Glomerular visceral epithelial cell (primary cell): Measurements from ENCODE around the gene ATP5F1D.
A peak's percentile ranks its signal among the peaks of the same experiment; 100 is the strongest.

Source experiments
- DNase-seq: peaks from one replicate; pipeline ENCODE4 v3.0.0-alpha.2; 2016; ENCODE audit errors: extremely low spot score

The ATP5F1D gene

GRCh38 chr19:1220976-1221903 lies 20.3 kb upstream of the ATP5F1D start:
- DNase-seq, result peak; percentile 43

GRCh38 chr19:1221904-1222255 lies 19.7 kb upstream of the ATP5F1D start:
- no peak for DNase-seq

GRCh38 chr19:1222394-1222793 lies 19.2 kb upstream of the ATP5F1D start:
- DNase-seq, result no peak

DNA sequence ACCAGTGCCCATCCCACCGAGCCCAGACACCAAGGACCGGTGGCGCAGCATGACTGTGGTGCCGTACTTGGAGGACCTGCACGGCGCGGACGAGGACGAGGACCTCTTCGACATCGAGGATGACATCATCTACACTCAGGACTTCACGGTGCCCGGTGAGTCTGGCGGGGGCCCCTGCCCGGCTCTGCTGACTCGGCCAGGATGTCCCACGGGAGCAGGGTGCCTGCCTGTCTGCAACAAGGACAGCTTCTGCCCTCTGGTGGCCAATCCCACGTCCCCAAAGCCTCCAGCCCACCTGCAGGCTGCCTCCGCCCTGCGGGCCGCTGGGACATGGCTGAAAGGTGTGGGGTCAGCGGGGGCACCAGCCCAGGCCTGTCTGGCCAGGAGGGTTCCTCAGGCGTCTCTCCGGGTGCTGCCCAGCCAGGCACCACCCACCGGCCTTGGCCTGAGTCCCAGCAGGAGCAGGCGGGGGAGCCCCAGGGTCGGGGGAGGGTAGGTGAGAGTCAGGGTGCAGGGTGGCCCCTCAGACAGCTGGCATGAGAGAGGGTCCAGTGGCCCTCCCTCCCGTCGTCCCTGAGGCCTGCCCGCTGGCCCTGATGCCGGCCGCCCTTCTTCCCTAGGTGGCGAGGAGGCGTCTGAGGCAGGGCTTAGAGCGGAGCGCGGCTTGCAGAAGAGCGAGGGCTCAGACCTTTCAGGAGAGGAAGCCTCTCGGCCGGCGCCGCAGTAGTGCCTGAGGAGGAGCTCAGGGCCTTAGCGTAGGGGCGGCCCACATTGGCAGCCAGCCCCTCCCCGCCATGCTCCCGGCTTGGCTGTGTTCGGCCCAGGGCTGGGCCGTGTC lies 18.3 kb upstream of the ATP5F1D start:
- DNase-seq, result peak; percentile 57

GRCh38 chr19:1224047-1224825 lies 17.3 kb upstream of the ATP5F1D start:
- DNase-seq, result no peak

DNA sequence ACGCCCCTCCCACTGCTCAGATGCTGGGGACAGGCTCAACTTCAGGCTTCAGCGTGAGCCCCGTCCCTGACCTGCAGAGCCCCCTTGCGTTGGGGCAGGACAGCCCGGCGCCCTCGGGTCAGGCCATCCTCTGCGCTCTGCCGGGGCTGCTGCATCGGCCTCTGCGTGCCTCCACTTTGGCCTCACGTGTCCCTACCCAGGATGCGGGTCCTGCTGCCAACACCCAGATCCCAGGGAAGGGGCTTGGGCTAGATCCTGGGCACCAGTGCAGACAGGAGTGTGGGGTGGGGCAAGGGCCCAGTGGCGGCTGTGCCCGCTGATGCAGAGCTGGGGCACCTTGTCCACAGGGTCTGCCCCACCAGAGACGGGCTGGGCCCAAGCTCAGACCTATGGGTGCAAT lies 16.7 kb upstream of the ATP5F1D start:
- no peak for DNase-seq

DNA sequence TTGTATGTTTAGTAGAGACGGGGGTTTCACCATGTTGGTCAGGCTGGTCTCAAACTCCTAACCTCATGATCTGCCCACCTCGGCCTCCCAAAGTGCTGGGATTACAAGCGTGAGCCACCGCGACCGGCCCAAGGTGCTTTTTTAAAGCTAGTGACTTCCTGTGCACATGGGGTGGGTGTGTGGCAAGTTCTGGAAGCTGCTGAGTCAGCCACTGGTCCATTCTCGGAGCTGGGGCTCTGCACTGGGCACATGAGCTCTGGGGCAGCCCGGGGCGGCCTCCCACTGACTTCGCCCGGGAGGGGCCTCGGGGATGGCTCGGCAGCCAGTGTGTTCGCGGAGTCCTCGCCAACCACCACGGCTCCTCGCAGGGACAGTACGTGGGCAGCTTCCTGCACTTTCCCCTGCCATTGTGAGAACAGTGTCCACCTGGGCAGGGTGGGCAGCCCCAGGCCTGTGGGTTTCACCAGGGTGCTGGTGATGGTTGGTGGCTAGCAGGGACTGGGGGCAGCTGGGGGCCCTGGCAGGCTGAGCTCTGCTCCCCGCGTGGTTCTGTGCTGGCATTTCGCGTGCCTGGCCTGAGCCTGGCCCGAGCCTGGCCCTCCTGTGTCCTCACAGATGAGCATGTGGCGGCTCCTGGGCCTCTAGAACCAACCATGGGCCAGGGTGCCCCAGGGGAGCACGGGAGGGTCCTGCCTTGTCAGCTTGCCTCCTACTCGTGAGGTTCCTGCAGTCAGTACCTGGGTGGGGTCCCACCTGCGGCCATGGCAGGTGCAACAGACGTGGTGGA lies 15.9 kb upstream of the ATP5F1D start:
- no peak for DNase-seq

- no peak for DNase-seq
Observed at GRCh38 chr19:1226227-1226518, 15.4 kb upstream of the ATP5F1D start.

DNA sequence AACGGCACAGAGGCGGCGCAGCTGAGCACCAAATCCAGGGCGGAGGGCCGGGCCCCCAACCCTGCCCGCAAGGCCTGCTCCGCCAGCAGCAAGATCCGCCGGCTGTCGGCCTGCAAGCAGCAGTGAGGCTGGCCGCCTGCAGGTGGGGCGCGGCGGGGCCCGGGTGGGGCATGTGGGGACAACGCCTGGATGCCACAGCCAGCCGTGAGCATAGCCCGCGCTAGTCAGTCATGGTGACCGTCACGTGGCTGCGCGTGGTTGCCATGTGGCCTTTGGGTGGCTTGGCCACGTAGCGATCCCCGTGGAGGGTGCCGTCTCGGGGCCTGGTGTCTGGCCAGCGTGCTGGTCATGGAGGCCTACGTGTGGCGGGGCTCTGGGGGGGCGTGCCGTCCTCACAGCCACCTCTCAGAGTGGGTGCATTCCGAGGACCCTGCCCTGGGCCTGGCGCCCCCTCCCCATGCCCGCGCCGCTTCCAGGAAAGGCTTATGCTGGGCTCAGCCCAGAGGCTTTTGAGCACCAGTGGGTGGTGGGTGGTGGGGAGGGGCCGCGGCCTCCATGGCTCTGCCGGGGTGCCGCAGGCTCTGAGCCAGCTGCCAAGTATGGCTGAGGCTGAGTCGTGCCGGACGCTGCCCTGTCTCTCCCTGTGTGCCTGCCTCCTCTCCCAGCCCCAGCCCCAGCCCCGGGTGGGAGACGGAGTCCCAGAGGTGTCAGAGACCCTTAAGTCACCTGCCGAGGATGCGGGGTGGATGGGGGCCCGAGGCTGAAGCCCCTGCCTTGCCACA lies 14.8 kb upstream of the ATP5F1D start:
- DNase-seq, result no peak

DNA sequence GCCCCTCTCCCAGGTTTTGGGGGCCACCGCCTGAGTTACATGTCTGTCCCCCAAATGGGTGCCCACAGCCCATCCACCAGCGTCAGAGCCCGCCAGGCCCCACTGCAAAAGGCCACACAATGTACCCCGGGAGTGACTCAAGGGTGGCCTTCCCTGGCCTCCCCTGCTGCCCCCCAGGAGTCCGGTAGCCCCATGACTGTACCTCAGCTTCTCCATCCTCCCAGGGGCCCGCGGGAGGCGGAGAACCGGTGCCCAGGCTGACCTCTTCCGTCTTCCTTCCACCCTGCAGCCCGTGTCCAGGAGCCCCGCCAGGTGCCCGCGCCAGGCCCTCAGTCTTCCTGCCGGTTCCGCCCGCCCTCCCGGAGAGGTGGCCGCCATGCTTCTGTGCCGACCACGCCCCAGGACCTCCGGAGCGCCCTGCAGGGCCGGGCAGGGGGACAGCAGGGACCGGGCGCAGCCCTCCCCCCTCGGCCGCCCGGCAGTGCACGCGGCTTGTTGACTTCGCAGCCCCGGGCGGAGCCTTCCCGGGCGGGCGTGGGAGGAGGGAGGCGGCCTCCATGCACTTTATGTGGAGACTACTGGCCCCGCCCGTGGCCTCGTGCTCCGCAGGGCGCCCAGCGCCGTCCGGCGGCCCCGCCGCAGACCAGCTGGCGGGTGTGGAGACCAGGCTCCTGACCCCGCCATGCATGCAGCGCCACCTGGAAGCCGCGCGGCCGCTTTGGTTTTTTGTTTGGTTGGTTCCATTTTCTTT lies 14.1 kb upstream of the ATP5F1D start:
- DNase-seq, result no peak

- no peak for DNase-seq
Observed at GRCh38 chr19:1228161-1228957, 13.2 kb upstream of the ATP5F1D start.

DNA sequence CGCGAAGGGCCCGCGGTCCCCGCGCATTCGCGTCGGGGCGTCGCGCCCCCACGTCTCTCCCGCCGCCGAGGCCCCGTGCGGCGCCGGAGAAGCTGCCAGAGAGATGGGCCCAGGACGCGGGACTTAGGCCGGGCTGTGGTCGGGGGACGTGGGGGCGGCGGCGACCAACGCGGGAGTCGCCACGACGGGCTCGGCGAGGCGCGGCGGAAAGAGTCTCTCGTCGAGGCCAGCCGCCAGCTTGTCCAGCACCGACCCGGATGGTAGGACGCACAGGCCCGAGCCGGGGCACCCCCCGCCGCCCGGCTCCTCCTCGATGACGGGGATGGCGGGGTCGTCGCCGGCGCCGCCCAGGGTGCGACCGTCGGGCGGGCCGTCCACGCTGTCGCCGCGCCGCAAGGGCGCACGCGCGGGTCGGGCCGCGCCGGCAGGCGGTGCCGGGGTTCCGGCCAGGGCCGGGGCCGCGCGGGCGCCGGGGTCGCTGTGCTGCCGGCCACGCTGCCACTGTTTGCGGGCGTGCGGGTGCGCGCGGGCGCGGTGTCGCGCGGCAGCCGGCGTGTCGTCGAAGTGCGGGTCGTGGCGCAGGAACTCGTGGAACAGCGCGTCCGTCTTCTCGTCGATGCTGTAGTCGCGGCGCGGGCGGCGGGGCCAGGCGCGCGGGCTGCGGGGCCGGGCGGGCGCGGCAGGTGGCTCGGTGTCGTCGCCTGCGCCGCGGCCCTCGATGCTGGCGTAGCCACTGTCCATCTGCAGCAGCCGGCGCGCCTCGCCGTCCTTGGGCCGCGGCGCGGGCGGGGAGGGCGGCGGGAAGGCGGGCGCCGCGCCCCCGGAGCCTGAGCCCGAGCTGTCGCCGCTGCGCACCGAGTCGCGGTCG lies 12.3 kb upstream of the ATP5F1D start:
- DNase-seq, result no peak

DNA sequence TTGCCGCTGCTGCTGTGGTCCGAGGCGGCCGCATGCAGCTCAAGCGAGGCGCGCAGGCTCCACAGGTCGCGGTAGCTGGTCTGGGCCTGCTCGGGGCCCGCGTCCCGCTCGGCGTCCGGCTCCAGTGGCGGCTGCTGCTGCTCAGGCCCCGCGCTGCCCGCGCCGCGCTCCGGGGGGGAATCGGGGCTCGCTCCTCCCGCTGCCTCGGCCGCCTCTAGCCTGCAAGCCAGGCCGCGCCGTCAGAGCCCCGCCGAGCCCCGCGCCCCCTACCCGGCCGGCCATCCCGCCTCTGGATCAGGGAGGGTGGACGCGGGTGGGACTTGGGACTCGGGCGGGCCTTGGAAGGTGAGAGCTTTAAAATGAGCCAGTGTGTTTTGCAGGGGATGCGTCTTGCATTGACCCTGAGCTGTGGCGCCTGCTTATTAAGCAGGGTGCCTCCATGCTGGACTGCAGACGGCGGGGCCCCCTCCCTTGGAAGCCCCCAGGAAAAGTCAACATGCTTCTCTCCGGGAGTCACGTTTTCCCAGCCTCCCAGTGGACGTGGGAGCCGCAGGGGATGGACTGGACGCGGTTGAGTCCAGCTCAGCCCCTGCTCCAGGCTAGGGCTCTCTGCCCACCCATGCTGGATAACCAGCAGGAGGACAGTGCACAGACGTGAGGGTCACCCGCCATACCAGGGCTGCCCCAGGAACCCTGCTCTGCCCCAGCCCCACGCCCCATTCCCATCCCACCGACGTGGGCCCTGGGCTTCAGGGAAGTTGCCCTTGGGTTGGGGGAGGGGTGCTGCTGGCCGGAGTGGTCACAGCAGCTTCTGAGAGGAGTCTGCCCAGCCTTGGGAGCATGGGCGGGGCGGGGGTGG lies 11.4 kb upstream of the ATP5F1D start:
- DNase-seq, result no peak

DNA sequence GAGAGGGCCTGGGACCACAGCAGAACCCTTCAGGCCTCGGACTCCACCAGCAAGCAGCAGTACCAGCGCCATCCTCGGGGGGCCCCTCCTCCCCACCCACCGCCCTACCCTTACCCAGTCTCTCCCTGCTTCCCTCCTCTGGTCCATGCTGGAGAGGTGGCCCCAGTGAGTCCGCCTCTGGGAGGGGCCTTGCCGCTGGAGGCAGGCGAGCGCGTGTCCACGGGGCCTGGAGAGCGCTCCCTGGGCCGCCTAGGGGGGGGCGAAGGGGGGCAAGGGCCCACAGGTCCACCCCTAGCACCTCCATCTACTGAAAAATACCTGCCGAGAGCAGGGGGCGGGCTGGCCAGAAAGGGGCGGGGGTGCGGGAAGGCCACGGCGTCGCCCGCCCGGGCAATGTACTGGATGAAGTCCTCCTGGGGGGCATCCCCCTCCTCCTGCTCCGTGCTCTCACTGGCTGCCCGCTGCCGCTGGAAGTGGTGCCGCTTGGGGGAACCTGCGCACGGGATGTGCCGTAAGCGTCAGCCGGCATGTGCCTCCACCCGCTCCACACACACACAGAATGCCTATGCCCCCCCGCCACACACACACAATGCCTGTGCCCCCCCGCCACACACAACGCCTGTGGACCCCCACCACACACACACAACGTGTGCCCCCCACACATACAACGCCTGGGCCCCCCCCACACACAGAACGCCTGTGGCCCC lies 10.6 kb upstream of the ATP5F1D start:
- DNase-seq, result no peak

DNA sequence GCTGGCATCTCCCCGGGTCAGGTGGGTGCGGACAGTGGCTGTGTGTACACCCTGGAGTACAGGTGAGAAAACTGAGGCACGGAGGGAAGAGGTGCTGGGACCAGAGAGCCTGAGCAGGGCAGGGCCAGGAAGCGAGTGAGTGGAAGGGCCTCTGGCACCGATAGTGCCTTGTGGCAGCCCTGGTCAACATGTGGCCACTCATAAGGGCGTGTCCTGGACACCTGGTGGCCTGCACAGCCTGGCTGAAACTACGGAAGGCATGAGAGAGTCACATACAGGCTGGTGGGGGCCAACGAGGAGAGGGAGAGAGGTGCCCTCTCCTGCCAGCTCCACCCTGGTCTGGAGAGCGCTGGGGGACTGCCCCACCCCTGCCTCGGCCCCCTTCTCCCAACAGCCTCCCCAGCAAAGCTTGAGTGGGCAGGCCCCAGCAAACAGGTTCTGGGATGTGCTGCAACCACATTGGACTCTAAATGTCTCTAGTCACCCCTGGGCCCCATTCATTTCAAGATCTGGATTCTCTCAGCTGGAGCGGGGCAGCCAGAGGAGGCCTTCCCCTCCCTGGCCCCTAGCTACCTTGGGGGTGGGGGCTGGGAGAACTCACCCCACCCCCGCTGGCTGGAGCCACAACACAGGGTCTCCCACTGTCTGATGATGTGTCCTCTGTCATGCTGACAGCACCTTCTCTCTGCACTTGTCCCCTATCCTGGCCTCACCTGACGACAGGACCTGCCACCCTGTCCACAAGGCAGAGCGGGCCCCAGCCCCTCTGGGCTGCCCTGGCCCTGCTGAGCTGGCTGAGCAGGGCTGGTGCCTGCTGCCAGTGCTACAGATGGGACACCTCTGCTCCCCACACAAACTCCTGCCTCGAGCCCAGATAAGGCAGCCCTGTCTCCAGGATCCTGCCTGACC lies 9.6 kb upstream of the ATP5F1D start:
- no peak for DNase-seq
